Gastroesophageal sphincter (tissue), 4 donors: ENCODE data around the gene TEX47. TPM values are rescaled to one million over a fixed set of nuclear protein-coding genes. Genes with fewer than 3 reads are reported as not detected.

Source experiments
- ATAC-seq: fragments of 150-250 bp; one replicate; pipeline ENCODE4 v1.9.1; 2016; ENCODE audit warnings: mild to moderate bottlenecking, moderate library complexity
- H3K27ac ChIP-seq, 4 donors: fragments of 200-600 bp; sonication (generic) in 3 of 4; 1 replicate in 3 of 4; 2 replicates in 1 of 4; pipeline ENCODE4 v1.5.1; 2016 to 2019
- H3K27me3 ChIP-seq: fragments of 200-600 bp; sonication (generic); one replicate; pipeline ENCODE4 v1.5.1; 2019
- H3K36me3 ChIP-seq, 2 donors: fragments of 200-600 bp; sonication (generic); one replicate each; pipeline ENCODE4 v1.5.1; 2019; ENCODE audit warnings: control low read depth in 1 of 2
- H3K4me1 ChIP-seq, 3 donors: fragments of 200-600 bp; sonication (generic); 1 replicate in 2 of 3; 2 replicates in 1 of 3; pipeline ENCODE4 v1.5.1; 2016 to 2019; ENCODE audit warnings: control low read depth in 2 of 3
- H3K4me3 ChIP-seq, 2 donors: fragments of 200-600 bp; sonication (generic); one replicate each; pipeline ENCODE4 v1.5.1; 2019; ENCODE audit warnings: mild to moderate bottlenecking in 1 of 2, moderate library complexity in 1 of 2
- H3K9me3 ChIP-seq, 3 donors: fragments of 200-600 bp; sonication (generic); one replicate each; pipeline ENCODE4 v1.5.1; 2017 to 2019; ENCODE audit warnings: control low read depth in 2 of 3
- CTCF ChIP-seq, 4 experiments: fragments of 200-600 bp in 2 of 4; fragments of 450-650 bp in 2 of 4; sonication (generic) in 1 of 4; IDR thresholded peaks; one replicate each; pipeline ENCODE4 v1.5.1; 2017 to 2019; ENCODE audit warnings: antibody characterized with exemption in 4 of 4, mild to moderate bottlenecking in 2 of 4, moderate library complexity in 2 of 4
- EP300 ChIP-seq: sonication (generic); formaldehyde crosslinking; IDR thresholded peaks from one replicate; pipeline ENCODE4 v1.6.1; 2017; ENCODE audit warnings: antibody characterized with exemption, mild to moderate bottlenecking
- POLR2A ChIP-seq, 2 donors: fragments of 450-650 bp; IDR thresholded peaks; one replicate each; pipeline ENCODE4 v1.6.1; 2017; ENCODE audit warnings: antibody characterized with exemption in 2 of 2, mild to moderate bottlenecking in 2 of 2, moderate library complexity in 1 of 2
- POLR2AphosphoS5 ChIP-seq: sonication (generic); formaldehyde crosslinking; IDR thresholded peaks from one replicate; pipeline ENCODE4 v1.6.1; 2017; ENCODE audit warnings: antibody characterized with exemption
- WGBS, 2 donors: methylation state at CpG; one replicate each; pipeline ENCODE4 v1.1.5; 2018; ENCODE audit warnings: low coverage in 1 of 2; 5-methylcytosine and 5-hydroxymethylcytosine counted together
- total RNA-seq, 4 donors: library from RNA; depleted of rRNA; stranded (reverse); fragments of >200 nt; gene quantifications; one replicate each; pipeline ENCODE4 v1.1.0, GENCODE V29; 2016

Gene TEX47
- total RNA-seq, 4 donors from 2014 or later, result not detected

GRCh38 chr7:88789480-88790064 lies 6.0 kb downstream of the TEX47 start:
- no peaks in the 10 kb centered on the region for H3K4me1 ChIP-seq
- no peak overlapping the region for H3K4me3 ChIP-seq
- H3K9me3 ChIP-seq, result no peaks in the 10 kb centered on the region
- no peaks in the 10 kb centered on the region for H3K36me3 ChIP-seq
- no peak for TF ChIP-seq POLR2A (IDR thresholded peaks at IDR 0.05)
- TF ChIP-seq CTCF (IDR thresholded peaks at IDR 0.05), result peak in 3 of 4 experiments; percentile 17 to 48 (median 26)
- no peak for ATAC-seq
- no peak overlapping the region for H3K27ac ChIP-seq
- WGBS, 2 donors, result 55 to 76% methylated on average over 2 of the region's 2 CpGs
- H3K27me3 ChIP-seq, result no peaks in the 10 kb centered on the region

GRCh38 chr7:88787777-88788176 lies 7.8 kb downstream of the TEX47 start:
- TF ChIP-seq EP300 (no peak), POLR2AphosphoS5 (no peak)
- no peak for ATAC-seq
- H3K4me3 ChIP-seq, result no peak overlapping the region
- H3K36me3 ChIP-seq, result no peaks in the 10 kb centered on the region
- 79% methylated on average over 2 of the region's 2 CpGs for WGBS, 2 donors
- H3K4me1 ChIP-seq, result no peaks in the 10 kb centered on the region
- no peak overlapping the region for H3K27ac ChIP-seq
- H3K27me3 ChIP-seq, result no peaks in the 10 kb centered on the region
- H3K9me3 ChIP-seq, result no peaks in the 10 kb centered on the region

GRCh38 chr7:88775838-88776237 lies 19.7 kb downstream of the TEX47 start:
- ATAC-seq, result no peak
- no peaks in the 10 kb centered on the region for H3K9me3 ChIP-seq
- H3K36me3 ChIP-seq, result no peaks in the 10 kb centered on the region
- no peak overlapping the region for H3K27ac ChIP-seq
- no peak for TF ChIP-seq CTCF (IDR thresholded peaks at IDR 0.05)
- no peak for TF ChIP-seq EP300
- TF ChIP-seq POLR2AphosphoS5, result no peak
- no peak for TF ChIP-seq POLR2A (IDR thresholded peaks at IDR 0.05)
- H3K4me1 ChIP-seq, result no peaks in the 10 kb centered on the region
- no peak overlapping the region for H3K4me3 ChIP-seq
- no peaks in the 10 kb centered on the region for H3K27me3 ChIP-seq

GRCh38 chr7:88772776-88773175 lies 22.8 kb downstream of the TEX47 start:
- Histone ChIP-seq H3K4me3 (no peak overlapping the region), H3K27me3 (no peaks in the 10 kb centered on the region), H3K9me3 (no peaks in the 10 kb centered on the region), H3K27ac (no peak overlapping the region), H3K4me1 (no peaks in the 10 kb centered on the region), H3K36me3 (no peaks in the 10 kb centered on the region)
- TF ChIP-seq CTCF (IDR thresholded peaks at IDR 0.05), result no peak
- no peak for TF ChIP-seq EP300
- no peak for TF ChIP-seq POLR2AphosphoS5
- no peak for TF ChIP-seq POLR2A (IDR thresholded peaks at IDR 0.05)
- ATAC-seq, result no peak

GRCh38 chr7:88771417-88771816 lies 24.1 kb downstream of the TEX47 start:
- Histone ChIP-seq H3K4me3 (no peak overlapping the region), H3K36me3 (no peaks in the 10 kb centered on the region), H3K27ac (no peak overlapping the region), H3K4me1 (no peaks in the 10 kb centered on the region), H3K9me3 (no peaks in the 10 kb centered on the region), H3K27me3 (no peaks in the 10 kb centered on the region)
- ATAC-seq, result no peak
- 84 to 90% methylated on average over 1 of the region's 1 CpG for WGBS, 2 donors
- no peak for TF ChIP-seq CTCF (IDR thresholded peaks at IDR 0.05)
- TF ChIP-seq EP300, result no peak
- no peak for TF ChIP-seq POLR2A (IDR thresholded peaks at IDR 0.05)

- peaks cover 42% of the 10 kb centered on the region for H3K27me3 ChIP-seq
- H3K9me3 ChIP-seq, result no peaks in the 10 kb centered on the region
- no peak for ATAC-seq
- no peak overlapping the region for H3K27ac ChIP-seq
- H3K4me1 ChIP-seq, result peaks cover 0 to 17% (median 16%) of the 10 kb centered on the region in 3 donors
- H3K36me3 ChIP-seq, result no peaks in the 10 kb centered on the region
- no peak for TF ChIP-seq POLR2A (IDR thresholded peaks at IDR 0.05)
- TF ChIP-seq EP300, result no peak
- no peak overlapping the region for H3K4me3 ChIP-seq
- 67 to 71% methylated on average over 1 of the region's 1 CpG for WGBS, 2 donors
Observed at GRCh38 chr7:88761779-88762178, 33.8 kb downstream of the TEX47 start.
